Measurements from ENCODE around the gene PTPRCAP.

PTPRCAP gene

DNA sequence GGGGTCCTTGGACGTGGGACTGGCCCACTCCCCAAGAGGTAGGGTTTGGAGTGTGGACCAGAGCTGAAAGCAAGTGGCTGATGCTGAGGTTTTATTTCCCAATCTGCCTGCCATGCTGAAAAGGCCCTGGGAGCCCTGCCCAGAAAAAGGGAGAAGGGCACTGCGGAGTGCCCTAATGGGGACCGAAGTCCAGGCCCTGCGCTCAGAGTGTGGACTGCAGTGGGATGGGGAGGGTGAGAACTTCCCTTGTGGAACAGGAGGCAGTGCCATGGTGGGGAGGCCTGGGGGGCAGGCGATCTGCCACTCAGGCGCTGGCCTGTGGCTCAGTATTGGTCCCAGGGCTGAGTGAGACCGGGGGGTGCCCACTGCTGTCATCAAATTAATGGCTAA is 10.7 kb upstream of the PTPRCAP start:
- in situ Hi-C loops (cut with MboI; ENCODE audit: low pct_unique_long_range_greater_than_20kb, low sequenced_read_pairs): no loop called here
- DNase-seq: no peak

- in situ Hi-C loops (cut with MboI; ENCODE audit: low pct_unique_long_range_greater_than_20kb, low sequenced_read_pairs): no loop called here
- DNase-seq: no peak
Measured at GRCh38 chr11:67445515-67445914, 8.0 kb upstream of the PTPRCAP start.

DNA sequence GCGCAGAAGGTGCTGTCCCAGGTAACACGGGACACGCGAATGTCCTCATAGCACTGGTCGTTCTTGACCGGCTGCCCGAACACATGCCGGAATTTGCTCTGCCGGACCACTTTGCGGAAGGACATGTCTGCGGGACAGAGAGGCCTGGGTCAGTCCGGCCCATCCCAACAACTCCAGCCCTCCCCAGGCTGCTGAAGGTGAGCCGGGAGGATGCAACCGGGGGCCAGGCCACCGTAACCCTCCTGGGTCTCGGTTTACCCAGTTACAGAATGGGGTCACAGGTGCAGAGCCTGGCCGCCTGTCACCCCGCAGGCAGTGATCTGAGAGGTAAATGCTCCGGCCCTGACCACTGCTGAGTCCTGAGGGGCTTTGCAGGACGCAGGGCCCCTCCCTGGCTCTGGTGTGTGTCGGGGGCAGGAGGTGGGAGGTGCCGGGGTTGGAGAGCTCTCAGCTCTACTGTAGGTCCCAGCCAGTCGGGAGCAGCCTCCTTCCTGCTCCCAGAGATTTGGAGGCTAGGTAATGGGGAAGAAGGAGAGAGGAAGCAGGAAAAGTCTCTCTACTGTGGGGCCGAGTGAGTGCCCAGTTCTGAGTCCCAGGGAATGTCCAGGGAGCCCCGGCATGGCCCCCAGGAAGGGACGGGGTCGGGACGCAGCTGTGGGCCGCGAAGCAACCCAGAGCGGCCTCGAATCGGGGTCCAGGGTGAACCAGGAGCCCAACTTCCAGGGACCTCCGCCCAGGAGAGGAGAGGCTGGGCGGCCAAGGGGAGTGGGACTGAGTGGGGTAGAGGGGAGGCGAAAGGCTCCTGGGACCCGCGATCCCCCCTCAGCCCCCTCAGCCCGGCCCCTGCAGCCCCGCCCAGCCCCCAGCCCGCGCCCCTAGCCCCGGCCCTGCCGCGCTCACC is 5.3 kb upstream of the PTPRCAP start:
- in situ Hi-C loops (cut with MboI; ENCODE audit: low pct_unique_long_range_greater_than_20kb, low sequenced_read_pairs): no loop called here
- no peak for DNase-seq

DNA sequence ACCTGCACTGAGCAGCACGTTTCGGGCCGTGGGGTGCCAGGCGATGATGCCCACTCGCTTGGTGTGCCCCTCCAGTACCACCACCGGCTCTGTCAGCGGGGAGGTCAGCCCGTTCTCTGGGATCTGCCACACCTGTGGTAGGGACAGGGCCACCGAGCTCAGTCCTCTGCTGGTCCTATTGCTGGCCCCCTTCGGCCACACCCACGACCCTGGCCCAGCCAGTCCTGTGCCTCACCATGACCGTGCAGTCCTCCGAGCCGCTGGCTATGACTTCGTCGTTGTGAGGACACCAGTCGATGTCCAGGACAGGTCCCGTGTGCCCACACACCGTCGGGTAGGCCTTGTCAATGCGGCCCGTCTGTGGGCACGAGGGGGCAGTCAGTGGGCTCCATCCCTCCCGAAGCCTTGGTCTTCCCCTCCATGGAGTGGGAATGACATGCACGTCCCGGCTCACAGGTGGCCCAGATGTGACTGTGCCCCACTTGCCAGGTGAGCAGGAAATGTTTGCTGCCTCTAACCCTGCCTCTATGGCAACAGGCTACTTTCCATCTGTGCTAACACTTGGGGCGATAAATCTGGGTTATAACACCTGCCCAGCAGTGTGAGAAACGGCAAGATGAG is 4.4 kb upstream of the PTPRCAP start:
- in situ Hi-C loops (cut with MboI; ENCODE audit: low pct_unique_long_range_greater_than_20kb, low sequenced_read_pairs): no loop called here
- DNase-seq: no peak

DNA sequence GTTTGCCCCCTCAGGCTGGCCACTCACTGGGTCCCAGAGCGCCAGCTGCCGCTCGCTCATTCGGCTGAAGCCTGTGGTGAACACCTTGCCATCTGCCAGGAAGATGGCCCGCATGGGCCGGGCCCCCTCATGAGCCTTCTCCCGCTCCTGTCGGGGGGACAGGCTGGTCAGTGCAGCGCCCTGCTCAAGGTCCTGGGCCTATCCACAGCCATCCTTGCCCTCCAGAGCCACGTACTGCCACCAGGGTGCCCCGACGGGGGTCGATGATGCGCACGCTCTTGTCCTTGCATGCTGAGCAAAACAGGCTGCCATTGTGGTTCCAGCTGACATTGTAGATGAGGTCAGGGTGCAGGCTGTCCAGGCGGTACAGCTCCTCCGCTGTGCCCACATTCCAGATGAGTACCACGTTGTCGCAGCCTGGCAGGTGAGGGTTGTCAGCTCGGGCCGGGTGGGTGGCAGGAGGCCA is 3.6 kb upstream of the PTPRCAP start:
- in situ Hi-C loops (cut with MboI; ENCODE audit: low pct_unique_long_range_greater_than_20kb, low sequenced_read_pairs): no loop called here
- no peak for DNase-seq

- no peak for DNase-seq
- in situ Hi-C loops (cut with MboI; ENCODE audit: low pct_unique_long_range_greater_than_20kb, low sequenced_read_pairs): no loop called here
Measured at GRCh38 chr11:67440229-67441097, 3.0 kb upstream of the PTPRCAP start.

- peak; percentile 71 for DNase-seq
- in situ Hi-C loops (cut with MboI; ENCODE audit: low pct_unique_long_range_greater_than_20kb, low sequenced_read_pairs): no loop called here
Measured at GRCh38 chr11:67439321-67440228, 2.1 kb upstream of the PTPRCAP start.

- in situ Hi-C loops (cut with MboI; ENCODE audit: low pct_unique_long_range_greater_than_20kb, low sequenced_read_pairs): no loop called here
- DNase-seq: no peak
Measured at GRCh38 chr11:67438158-67438902, 848 bp upstream of the PTPRCAP start.

- DNase-seq: no peak
- in situ Hi-C loops (cut with MboI; ENCODE audit: low pct_unique_long_range_greater_than_20kb, low sequenced_read_pairs): no loop called here
Measured at GRCh38 chr11:67437809-67438157, 301 bp upstream of the PTPRCAP start.

GRCh38 chr11:67436459-67437081 is 912 bp downstream of the PTPRCAP start:
- peak; percentile 72 for DNase-seq
- in situ Hi-C loops (cut with MboI; ENCODE audit: low pct_unique_long_range_greater_than_20kb, low sequenced_read_pairs): no loop called here

DNA sequence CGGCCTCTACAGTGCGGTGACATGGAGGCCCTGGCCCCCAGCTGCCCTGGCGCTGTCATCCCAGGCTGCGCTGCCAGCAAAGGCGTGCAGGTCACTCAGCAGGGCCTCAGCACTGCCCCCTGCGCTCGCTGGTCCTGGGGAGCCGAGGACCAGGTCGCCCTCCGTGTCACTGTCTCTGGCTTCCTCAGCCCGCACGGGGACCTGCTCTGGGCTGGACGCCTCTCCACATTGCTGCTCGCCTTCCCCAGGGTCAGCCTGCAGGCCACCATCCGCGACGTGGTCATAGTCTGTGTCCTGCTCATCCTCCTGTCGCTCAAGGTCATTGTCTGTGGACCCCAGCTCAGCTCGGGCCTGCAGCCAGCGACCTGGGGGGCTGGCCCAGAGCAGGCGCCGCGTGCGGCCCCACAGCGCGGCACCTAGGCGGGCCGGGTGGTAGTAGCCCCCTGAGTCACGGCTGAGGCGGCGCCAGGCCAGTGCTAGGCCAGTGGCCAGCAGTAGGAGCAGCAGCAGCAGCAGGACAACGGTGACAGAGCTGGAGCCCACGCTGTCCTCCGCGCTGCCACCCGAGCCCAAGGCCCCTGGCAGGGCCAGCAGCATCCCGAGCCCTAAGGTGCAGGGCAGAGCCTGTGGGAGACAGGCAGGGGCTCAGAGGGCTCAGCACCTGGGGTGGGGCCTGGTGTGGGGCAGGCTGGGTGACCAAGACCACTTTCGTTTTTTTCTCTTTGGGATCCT is 1.6 kb downstream of the PTPRCAP start:
- DNase-seq: no peak
- in situ Hi-C loops (cut with MboI; ENCODE audit: low pct_unique_long_range_greater_than_20kb, low sequenced_read_pairs): no loop called here

DNA sequence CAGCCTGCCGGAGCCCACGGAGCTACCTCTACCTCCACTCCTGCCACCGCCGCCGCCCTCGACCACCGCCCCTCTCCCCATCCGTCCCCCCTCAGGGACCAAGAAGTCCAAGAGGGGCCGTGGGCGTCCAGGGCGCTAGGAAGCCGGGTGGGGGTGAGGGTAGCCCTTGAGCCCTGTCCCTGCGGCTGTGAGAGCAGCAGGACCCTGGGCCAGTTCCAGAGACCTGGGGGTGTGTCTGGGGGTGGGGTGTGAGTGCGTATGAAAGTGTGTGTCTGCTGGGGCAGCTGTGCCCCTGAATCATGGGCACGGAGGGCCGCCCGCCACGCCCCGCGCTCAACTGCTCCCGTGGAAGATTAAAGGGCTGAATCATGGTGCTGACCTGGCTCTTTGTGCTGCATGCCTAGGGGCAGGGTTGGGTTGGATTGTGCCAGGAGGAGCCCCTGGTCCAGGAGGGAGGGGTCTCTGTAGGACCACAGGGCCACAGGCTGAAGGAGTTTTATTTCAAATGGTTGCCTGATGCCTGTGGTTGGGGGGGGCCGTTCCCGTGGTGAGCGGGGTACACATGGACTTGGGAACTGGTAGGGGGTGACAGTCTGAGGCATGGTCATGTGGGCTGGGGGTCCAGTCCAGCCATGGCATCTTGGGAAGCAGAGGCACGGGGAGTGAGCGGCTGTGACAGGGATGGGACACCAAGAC is 2.3 kb downstream of the PTPRCAP start:
- no peak for DNase-seq
- in situ Hi-C loops (cut with MboI; ENCODE audit: low pct_unique_long_range_greater_than_20kb, low sequenced_read_pairs): no loop called here

DNA sequence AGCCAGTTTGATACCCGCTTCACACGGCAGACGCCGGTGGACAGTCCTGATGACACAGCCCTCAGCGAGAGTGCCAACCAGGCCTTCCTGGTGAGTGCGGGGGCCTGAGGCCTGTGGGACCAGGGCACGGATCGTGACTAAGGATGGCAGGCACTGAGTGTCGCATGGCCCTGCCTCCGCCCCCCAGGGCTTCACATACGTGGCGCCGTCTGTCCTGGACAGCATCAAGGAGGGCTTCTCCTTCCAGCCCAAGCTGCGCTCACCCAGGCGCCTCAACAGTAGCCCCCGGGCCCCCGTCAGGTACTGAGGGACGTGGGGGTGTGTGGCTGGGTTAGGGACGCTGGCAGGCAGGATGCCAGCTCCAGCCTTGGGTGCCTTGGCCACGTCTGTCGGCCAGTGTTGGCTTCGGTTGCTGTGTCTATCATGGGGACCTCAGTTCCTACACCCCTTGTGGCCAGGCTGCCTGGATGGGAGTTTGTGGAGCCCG is 3.0 kb downstream of the PTPRCAP start:
- no peak for DNase-seq
- in situ Hi-C loops (cut with MboI; ENCODE audit: low pct_unique_long_range_greater_than_20kb, low sequenced_read_pairs): no loop called here

GRCh38 chr11:67433536-67434394 is 3.7 kb downstream of the PTPRCAP start:
- no peak for DNase-seq
- in situ Hi-C loops (cut with MboI; ENCODE audit: low pct_unique_long_range_greater_than_20kb, low sequenced_read_pairs): no loop called here

DNA sequence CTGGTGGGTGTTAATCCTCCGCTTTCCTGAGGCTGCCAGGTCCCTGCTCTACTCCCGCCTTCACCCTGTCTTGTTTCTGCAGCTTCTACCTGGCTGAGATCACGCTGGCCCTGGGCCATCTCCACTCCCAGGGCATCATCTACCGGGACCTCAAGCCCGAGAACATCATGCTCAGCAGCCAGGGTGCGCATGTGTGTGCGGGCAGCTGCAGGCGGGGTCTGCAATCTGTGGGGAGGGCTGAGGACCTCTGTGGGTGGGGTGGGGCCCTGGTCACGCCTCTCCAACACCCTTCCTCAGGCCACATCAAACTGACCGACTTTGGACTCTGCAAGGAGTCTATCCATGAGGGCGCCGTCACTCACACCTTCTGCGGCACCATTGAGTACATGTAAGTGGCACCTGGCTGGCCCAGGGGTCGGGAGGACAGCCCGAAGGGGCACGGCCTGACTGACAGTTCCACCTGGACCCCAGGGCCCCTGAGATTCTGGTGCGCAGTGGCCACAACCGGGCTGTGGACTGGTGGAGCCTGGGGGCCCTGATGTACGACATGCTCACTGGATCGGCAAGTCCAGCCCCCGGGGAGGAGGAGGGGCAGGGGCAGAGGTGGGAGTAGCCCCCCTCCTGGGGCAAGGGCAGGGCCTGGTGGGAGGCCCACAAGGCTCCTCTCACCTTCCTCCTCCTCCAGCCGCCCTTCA is 4.7 kb downstream of the PTPRCAP start:
- DNase-seq: no peak
- in situ Hi-C loops (cut with MboI; ENCODE audit: low pct_unique_long_range_greater_than_20kb, low sequenced_read_pairs): no loop called here
